Esophagus squamous epithelium (tissue), 5 donors: ENCODE data around the gene PDCD6IP. TPM values are rescaled to one million over a fixed set of nuclear protein-coding genes. Genes with fewer than 3 reads are reported as not detected.
"Not testable (repeated sequence)": the region's sequence is repeated elsewhere in the genome, so short reads cannot be mapped to it uniquely, and the experiment has no call there.

Source experiments
- DNase-seq: peaks from one replicate; lab custom pipeline; 2025; lab: John Stamatoyannopoulos, UW
- H3K27ac ChIP-seq, 4 donors: fragments of 200-600 bp; sonication (generic); one replicate each; pipeline ENCODE4 v1.5.1; 2016 to 2019; ENCODE audit warnings: mild to moderate bottlenecking in 1 of 4
- H3K27me3 ChIP-seq, 4 donors: fragments of 200-600 bp; sonication (generic); 1 replicate in 3 of 4; 2 replicates in 1 of 4; pipeline versions ENCODE4 v1.5.1 to v1.6.0; 2017 to 2021; ENCODE audit warnings: antibody characterized with exemption in 1 of 4
- H3K36me3 ChIP-seq, 3 donors: fragments of 200-600 bp; sonication (generic); one replicate each; pipeline ENCODE4 v1.5.1; 2016 to 2019
- H3K4me1 ChIP-seq, 3 donors: fragments of 200-600 bp; sonication (generic); one replicate each; pipeline ENCODE4 v1.5.1; 2017 to 2019
- H3K4me3 ChIP-seq, 4 donors: fragments of 200-600 bp; sonication (generic); 1 replicate in 3 of 4; 2 replicates in 1 of 4; pipeline ENCODE4 v1.5.1; 2016 to 2019; ENCODE audit warnings: mild to moderate bottlenecking in 2 of 4, moderate library complexity in 1 of 4
- H3K9me3 ChIP-seq, 3 donors: fragments of 200-600 bp; sonication (generic); one replicate each; pipeline ENCODE4 v1.5.1; 2016 to 2019
- CTCF ChIP-seq, 6 experiments: fragments of 450-650 bp in 4 of 6; fragments of 200-600 bp in 2 of 6; sonication (generic) in 2 of 6; IDR thresholded peaks; one replicate each; pipeline ENCODE4 v1.5.1; 2016 to 2019; ENCODE audit warnings: antibody characterized with exemption in 6 of 6, mild to moderate bottlenecking in 4 of 6, moderate library complexity in 4 of 6
- POLR2A ChIP-seq, 4 donors: fragments of 450-650 bp; IDR thresholded peaks; one replicate each; pipeline ENCODE4 v1.6.1; 2017; ENCODE audit warnings: antibody characterized with exemption in 4 of 4, mild to moderate bottlenecking in 4 of 4, moderate library complexity in 3 of 4
- WGBS, 2 donors: methylation state at CpG; one replicate each; pipeline ENCODE4 v1.1.5; 2018; 5-methylcytosine and 5-hydroxymethylcytosine counted together
- intact Hi-C: fragments of 100-400 bp; cut with DNase I; formaldehyde crosslinking; loops from one replicate; pipeline ENCODE4 v1.15.0; 2022
- total RNA-seq, 4 donors: library from RNA; depleted of rRNA; stranded (reverse); fragments of >200 nt; gene quantifications; one replicate each; pipeline ENCODE4 v1.1.0, GENCODE V29; 2016
- donor health status: DM: yes; HTN: yes; CAD: no.

PDCD6IP gene
- total RNA-seq = 100 to 1,000 TPM in 3 of 4 donors, 10 to 100 TPM in 1; 95.1 to 317 (median 189) TPM

- WGBS, 2 donors = 0 to 2% methylated on average over 19 to 21 of the region's 69 CpGs
- intact Hi-C loops = no loop called here
- TF ChIP-seq CTCF (IDR thresholded peaks at IDR 0.05) (peak in 3 of 6 experiments; percentile 7 to 38 (median 17)), POLR2A (IDR thresholded peaks at IDR 0.05) (peak in 3 of 4 donors; percentile 76 to 95 (median 85))
- Histone ChIP-seq H3K27me3 (no peaks in the 10 kb centered on the region), H3K4me3 (peak within 1 kb of the TSS; percentile 72 to 99 (median 90)), H3K36me3 (peaks cover 0 to 11% (median 0%) of the 10 kb centered on the region in 3 donors), H3K9me3 (no peaks in the 10 kb centered on the region), H3K4me1 (peaks cover 14 to 55% (median 32%) of the 10 kb centered on the region in 3 donors), H3K27ac (peak within 1 kb of the TSS; percentile 96 to 99 (median 98))
- peak; percentile 51 for DNase-seq
Measured at GRCh38 chr3:33798418-33799201, at the start of gene PDCD6IP. Gene PDCD6IP, plus strand, starts transcription at chr3:33798630. Its CDS starts 99 bp downstream, at chr3:33798729.

- H3K9me3 ChIP-seq = peaks cover 0 to 10% (median 10%) of the 10 kb centered on the region in 3 donors
- no peaks in the 10 kb centered on the region for H3K4me1 ChIP-seq
- no peaks in the 10 kb centered on the region for H3K36me3 ChIP-seq
- H3K27me3 ChIP-seq = no peaks in the 10 kb centered on the region
- TF ChIP-seq CTCF (IDR thresholded peaks at IDR 0.05) = no peak
- no peak for TF ChIP-seq POLR2A (IDR thresholded peaks at IDR 0.05)
- H3K4me3 ChIP-seq = no peak overlapping the region
- WGBS, 2 donors = 27 to 30% methylated on average over 2 of the region's 2 CpGs
- no peak overlapping the region for H3K27ac ChIP-seq
- intact Hi-C loops = no loop called here
- DNase-seq = no peak
Measured at GRCh38 chr3:33749546-33750210, 48.8 kb upstream of the PDCD6IP start.

GRCh38 chr3:33750211-33750548 is 48.2 kb upstream of the PDCD6IP start:
- Histone ChIP-seq H3K27ac (no peak overlapping the region), H3K4me1 (no peaks in the 10 kb centered on the region), H3K36me3 (no peaks in the 10 kb centered on the region), H3K27me3 (no peaks in the 10 kb centered on the region), H3K4me3 (no peak overlapping the region), H3K9me3 (peaks cover 0 to 15% (median 12%) of the 10 kb centered on the region in 3 donors)
- DNase-seq = no peak
- no peak for TF ChIP-seq POLR2A (IDR thresholded peaks at IDR 0.05)
- intact Hi-C loops = no loop called here
- WGBS, 2 donors = 83 to 87% methylated on average over 2 to 3 of the region's 3 CpGs

GRCh38 chr3:33751336-33751735 is 47.1 kb upstream of the PDCD6IP start:
- Histone ChIP-seq H3K27ac (no peak overlapping the region), H3K4me1 (no peaks in the 10 kb centered on the region), H3K9me3 (peaks cover 0 to 18% (median 12%) of the 10 kb centered on the region in 3 donors), H3K36me3 (no peaks in the 10 kb centered on the region), H3K4me3 (no peak overlapping the region), H3K27me3 (no peaks in the 10 kb centered on the region)
- TF ChIP-seq CTCF (IDR thresholded peaks at IDR 0.05) = no peak
- no peak for TF ChIP-seq POLR2A (IDR thresholded peaks at IDR 0.05)
- DNase-seq = no peak
- WGBS, 2 donors = 60 to 64% methylated on average over 2 of the region's 2 CpGs
- intact Hi-C loops = no loop called here

GRCh38 chr3:33754391-33754790 is 44.0 kb upstream of the PDCD6IP start:
- WGBS, 2 donors = 88 to 90% methylated on average over 1 of the region's 1 CpG
- intact Hi-C loops = not testable (repeated sequence)

GRCh38 chr3:33758281-33758680 is 40.1 kb upstream of the PDCD6IP start:
- Histone ChIP-seq H3K9me3 (peaks cover 0 to 18% (median 12%) of the 10 kb centered on the region in 3 donors), H3K27me3 (no peaks in the 10 kb centered on the region), H3K27ac (no peak overlapping the region), H3K4me3 (no peak overlapping the region), H3K36me3 (no peaks in the 10 kb centered on the region), H3K4me1 (no peaks in the 10 kb centered on the region)
- no peak for DNase-seq
- TF ChIP-seq POLR2A (IDR thresholded peaks at IDR 0.05) (no peak), CTCF (IDR thresholded peaks at IDR 0.05) (no peak)
- intact Hi-C loops = no loop called here

More at GRCh38 chr3:33754391-33754790, 44.0 kb upstream of the PDCD6IP start:
- H3K27me3 ChIP-seq, DNase-seq, H3K4me3 ChIP-seq, H3K36me3 ChIP-seq, H3K27ac ChIP-seq, H3K4me1 ChIP-seq: not testable (repeated sequence)
- peaks cover 0 to 18% (median 12%) of the 10 kb centered on the region in 3 donors for H3K9me3 ChIP-seq
